HG02759 (cell line): ENCODE results near the gene ELP1.

Source experiments
- ATAC-seq: cut with Tn5 transposase; IDR thresholded peaks from one replicate; pipeline ENCODE4 v1.9.1; 2021; ENCODE audit warnings: mild to moderate bottlenecking, moderate library complexity; ENCODE audit not compliant: unreplicated experiment

Gene ELP1

GRCh38 chr9:108832179-108832500 is 101.8 kb downstream of the ELP1 start:
- ATAC-seq: no peak

- no peak for ATAC-seq
Observed at GRCh38 chr9:108831496-108832178, 102.3 kb downstream of the ELP1 start.

- ATAC-seq: no peak
Observed at GRCh38 chr9:108830272-108830671, 103.7 kb downstream of the ELP1 start.

- ATAC-seq: no peak
Observed at GRCh38 chr9:108823829-108824228, 110.1 kb downstream of the ELP1 start.
